KOPT-K1 (cell line): ENCODE results near the gene MEP1B.
"Not testable (repeated sequence)": the region's sequence is repeated elsewhere in the genome, so short reads cannot be mapped to it uniquely, and the experiment has no call there.

ENCODE experiments used
- H3K27ac ChIP-seq: fragments of 200-600 bp; sonication (generic); 2 replicates; pipeline ENCODE4 v1.5.1; 2016; ENCODE audit warnings: antibody characterized with exemption, mild to moderate bottlenecking, low read depth, low read length; ENCODE audit not compliant: poor library complexity, severe bottlenecking
- H3K36me3 ChIP-seq: fragments of 200-600 bp; sonication (generic); 2 replicates; pipeline ENCODE4 v1.5.1; 2017; ENCODE audit warnings: antibody characterized with exemption, mild to moderate bottlenecking, low read length, moderate library complexity; ENCODE audit not compliant: insufficient read depth
- H3K9me3 ChIP-seq: fragments of 200-600 bp; sonication (generic); 2 replicates; pipeline ENCODE4 v1.5.1; 2017; ENCODE audit warnings: antibody characterized with exemption, low read length, mild to moderate bottlenecking; ENCODE audit not compliant: insufficient read depth, poor library complexity, severe bottlenecking

Gene MEP1B

GRCh38 chr18:32189790-32190189, at the start of gene MEP1B:
Gene MEP1B, plus strand, starts transcription at chr18:32190039. Its CDS starts 32 bp downstream, at chr18:32190071.
- Histone ChIP-seq H3K36me3 (no peaks in the 10 kb centered on the region), H3K27ac (no peak within 1 kb of the TSS)

GRCh38 chr18:32148185-32148870, 41.5 kb upstream of the MEP1B start:
- Histone ChIP-seq H3K9me3 (peaks cover 3% of the 10 kb centered on the region), H3K36me3 (no peaks in the 10 kb centered on the region), H3K27ac (no peak overlapping the region)

More at GRCh38 chr18:32189790-32190189, at the start of gene MEP1B:
- H3K9me3 ChIP-seq, result no peaks in the 10 kb centered on the region

- peaks cover 3% of the 10 kb centered on the region for H3K9me3 ChIP-seq
- H3K27ac ChIP-seq, result no peak overlapping the region
- H3K36me3 ChIP-seq, result no peaks in the 10 kb centered on the region
These were observed 37.0 kb upstream of the MEP1B start for GRCh38 chr18:32152705-32153448.

GRCh38 chr18:32156855-32157254, 33.0 kb upstream of the MEP1B start:
- Histone ChIP-seq H3K9me3 (no peaks in the 10 kb centered on the region), H3K36me3 (no peaks in the 10 kb centered on the region), H3K27ac (no peak overlapping the region)

- Histone ChIP-seq H3K36me3 (no peaks in the 10 kb centered on the region), H3K27ac (no peak overlapping the region), H3K9me3 (no peaks in the 10 kb centered on the region)
These were observed 32.3 kb upstream of the MEP1B start for GRCh38 chr18:32157580-32157979.

GRCh38 chr18:32158108-32158624, 31.7 kb upstream of the MEP1B start:
- Histone ChIP-seq H3K27ac (no peak overlapping the region), H3K36me3 (no peaks in the 10 kb centered on the region), H3K9me3 (no peaks in the 10 kb centered on the region)

- not testable (repeated sequence) for H3K9me3 ChIP-seq, H3K27ac ChIP-seq, H3K36me3 ChIP-seq
These were observed 31.2 kb upstream of the MEP1B start for GRCh38 chr18:32158631-32159030.

- no peak overlapping the region for H3K27ac ChIP-seq
- H3K36me3 ChIP-seq, result no peaks in the 10 kb centered on the region
- no peaks in the 10 kb centered on the region for H3K9me3 ChIP-seq
These were observed 29.3 kb upstream of the MEP1B start for GRCh38 chr18:32160547-32160946.

GRCh38 chr18:32167980-32168730, 21.7 kb upstream of the MEP1B start:
- Histone ChIP-seq H3K36me3 (no peaks in the 10 kb centered on the region), H3K9me3 (no peaks in the 10 kb centered on the region), H3K27ac (no peak overlapping the region)

GRCh38 chr18:32173654-32174053, 16.2 kb upstream of the MEP1B start:
- no peaks in the 10 kb centered on the region for H3K9me3 ChIP-seq

GRCh38 chr18:32174719-32175118, 15.1 kb upstream of the MEP1B start:
- Histone ChIP-seq H3K9me3 (no peaks in the 10 kb centered on the region), H3K27ac (no peak overlapping the region), H3K36me3 (no peaks in the 10 kb centered on the region)

More at GRCh38 chr18:32173654-32174053, 16.2 kb upstream of the MEP1B start:
- H3K36me3 ChIP-seq, result no peaks in the 10 kb centered on the region
- no peak overlapping the region for H3K27ac ChIP-seq

GRCh38 chr18:32175265-32175664, 14.6 kb upstream of the MEP1B start:
- Histone ChIP-seq H3K36me3 (no peaks in the 10 kb centered on the region), H3K9me3 (no peaks in the 10 kb centered on the region), H3K27ac (no peak overlapping the region)

GRCh38 chr18:32176745-32177144, 13.1 kb upstream of the MEP1B start:
- H3K27ac ChIP-seq, H3K36me3 ChIP-seq, H3K9me3 ChIP-seq: not testable (repeated sequence)

- H3K36me3 ChIP-seq, result no peaks in the 10 kb centered on the region
- H3K27ac ChIP-seq, result no peak overlapping the region
- H3K9me3 ChIP-seq, result no peaks in the 10 kb centered on the region
These were observed 12.3 kb upstream of the MEP1B start for GRCh38 chr18:32177530-32177929.

- H3K9me3 ChIP-seq, result peaks cover 8% of the 10 kb centered on the region
- H3K27ac ChIP-seq, result no peak overlapping the region
- no peaks in the 10 kb centered on the region for H3K36me3 ChIP-seq
These were observed 6.3 kb upstream of the MEP1B start for GRCh38 chr18:32183503-32183902.
